Measurements from ENCODE around the gene CACHD1. TPM values are rescaled to one million over a fixed set of nuclear protein-coding genes. Genes with fewer than 3 reads are reported as not detected.
A peak's percentile ranks its signal among the peaks of the same experiment; 100 is the strongest.

CACHD1 gene
- total RNA-seq, 2 experiments from 2014 or later: 0.27 to 0.33 TPM

GRCh38 chr1:64453688-64454087 lies 16.2 kb upstream of the CACHD1 start:
- Mint-ChIP-seq H3K4me1 (ENCODE audit: low read depth) (no peaks in the 10 kb centered on the region), H3K36me3 (no peaks in the 10 kb centered on the region), H3K9me3 (no peaks in the 10 kb centered on the region), H3K4me3 (no peak overlapping the region), H3K27me3 (peaks cover 11% of the 10 kb centered on the region), H3K27ac (no peak overlapping the region)
- ChIA-PET POLR2A (no interaction called here), CTCF (no interaction called here)
- intact Hi-C loops (cut with micrococcal nuclease): no loop called here
- no peak for DNase-seq

- CTCF ChIA-PET: no interaction called here
- intact Hi-C loops (cut with micrococcal nuclease): no loop called here
- Mint-ChIP-seq H3K27me3 (peaks cover 7% of the 10 kb centered on the region), H3K27ac (no peak overlapping the region), H3K4me1 (ENCODE audit: low read depth) (no peaks in the 10 kb centered on the region), H3K36me3 (no peaks in the 10 kb centered on the region), H3K4me3 (no peak overlapping the region), H3K9me3 (no peaks in the 10 kb centered on the region)
- POLR2A ChIA-PET: no interaction called here
- DNase-seq: no peak
Observed at GRCh38 chr1:64458915-64459314, 11.0 kb upstream of the CACHD1 start.

GRCh38 chr1:64459743-64460142 lies 10.2 kb upstream of the CACHD1 start:
- POLR2A ChIA-PET: no interaction called here
- H3K27ac Mint-ChIP-seq: no peak overlapping the region
- H3K36me3 Mint-ChIP-seq: no peaks in the 10 kb centered on the region
- H3K27me3 Mint-ChIP-seq: peaks cover 8% of the 10 kb centered on the region
- H3K4me3 Mint-ChIP-seq: no peak overlapping the region
- no peaks in the 10 kb centered on the region for H3K4me1 Mint-ChIP-seq (ENCODE audit: low read depth)
- intact Hi-C loops (cut with micrococcal nuclease): no loop called here
- DNase-seq: no peak
- CTCF ChIA-PET: no interaction called here
- no peaks in the 10 kb centered on the region for H3K9me3 Mint-ChIP-seq

- H3K27me3 Mint-ChIP-seq: peaks cover 36% of the 10 kb centered on the region
- H3K27ac Mint-ChIP-seq: no peak overlapping the region
- intact Hi-C loops (cut with micrococcal nuclease): loop anchor here (5.0 kb wide), 1 partner anchor 86 kb away; no protein-coding TSS in a partner anchor
Observed at GRCh38 chr1:64466033-64466432, 3.9 kb upstream of the CACHD1 start.

GRCh38 chr1:64469116-64469976 lies 583 bp upstream of the CACHD1 start:
- Mint-ChIP-seq H3K4me1 (ENCODE audit: low read depth) (peaks cover 12% of the 10 kb centered on the region), H3K27me3 (peaks cover 54% of the 10 kb centered on the region)
- CTCF ChIA-PET: no interaction called here

More at GRCh38 chr1:64466033-64466432, 3.9 kb upstream of the CACHD1 start:
- no peak for DNase-seq
- ChIA-PET POLR2A (no interaction called here), CTCF (no interaction called here)
- no peaks in the 10 kb centered on the region for H3K9me3 Mint-ChIP-seq
- H3K36me3 Mint-ChIP-seq: no peaks in the 10 kb centered on the region
- H3K4me3 Mint-ChIP-seq: no peak overlapping the region
- peaks cover 5% of the 10 kb centered on the region for H3K4me1 Mint-ChIP-seq (ENCODE audit: low read depth)

GRCh38 chr1:64470665-64471217 lies 812 bp downstream of the CACHD1 start:
- H3K4me3 Mint-ChIP-seq: peak overlapping the region; percentile 68
- peaks cover 12% of the 10 kb centered on the region for H3K4me1 Mint-ChIP-seq (ENCODE audit: low read depth)
- H3K27me3 Mint-ChIP-seq: peaks cover 49% of the 10 kb centered on the region
- ChIA-PET POLR2A (no interaction called here), CTCF (no interaction called here)
- no peaks in the 10 kb centered on the region for H3K36me3 Mint-ChIP-seq
- intact Hi-C loops (cut with micrococcal nuclease): loop anchor here (5.0 to 10.0 kb wide), 4 partner anchors 37 to 357 kb away; no protein-coding TSS in a partner anchor
- DNase-seq: peak; percentile 15
- H3K27ac Mint-ChIP-seq: no peak overlapping the region
- no peaks in the 10 kb centered on the region for H3K9me3 Mint-ChIP-seq

More at GRCh38 chr1:64469116-64469976, 583 bp upstream of the CACHD1 start:
- H3K36me3 Mint-ChIP-seq: no peaks in the 10 kb centered on the region
- peak; percentile 8 for DNase-seq
- H3K27ac Mint-ChIP-seq: no peak overlapping the region
- H3K9me3 Mint-ChIP-seq: no peaks in the 10 kb centered on the region
- POLR2A ChIA-PET: no interaction called here
- H3K4me3 Mint-ChIP-seq: peak overlapping the region; percentile 36
- intact Hi-C loops (cut with micrococcal nuclease): loop anchor here (5.0 kb wide), 1 partner anchor 83 kb away; no protein-coding TSS in a partner anchor

- ChIA-PET CTCF (no interaction called here), POLR2A (no interaction called here)
- peak; percentile 13 for DNase-seq
- H3K4me1 Mint-ChIP-seq (ENCODE audit: low read depth): peaks cover 12% of the 10 kb centered on the region
- no peaks in the 10 kb centered on the region for H3K9me3 Mint-ChIP-seq
- H3K4me3 Mint-ChIP-seq: peak overlapping the region; percentile 68
- peaks cover 49% of the 10 kb centered on the region for H3K27me3 Mint-ChIP-seq
- no peak overlapping the region for H3K27ac Mint-ChIP-seq
- H3K36me3 Mint-ChIP-seq: no peaks in the 10 kb centered on the region
- intact Hi-C loops (cut with micrococcal nuclease): loop anchor here (5.0 to 10.0 kb wide), 4 partner anchors 36 to 356 kb away; no protein-coding TSS in a partner anchor
Observed at GRCh38 chr1:64471218-64472039, 1.5 kb downstream of the CACHD1 start.

- Mint-ChIP-seq H3K4me1 (ENCODE audit: low read depth) (peaks cover 12% of the 10 kb centered on the region), H3K36me3 (no peaks in the 10 kb centered on the region), H3K27me3 (peaks cover 46% of the 10 kb centered on the region), H3K4me3 (no peak overlapping the region), H3K27ac (no peak overlapping the region), H3K9me3 (no peaks in the 10 kb centered on the region)
- ChIA-PET POLR2A (no interaction called here), CTCF (no interaction called here)
- no peak for DNase-seq
- intact Hi-C loops (cut with micrococcal nuclease): loop anchor here (5.0 to 10.0 kb wide), 4 partner anchors 35 to 355 kb away; no protein-coding TSS in a partner anchor
Observed at GRCh38 chr1:64472040-64472376, 2.1 kb downstream of the CACHD1 start.

GRCh38 chr1:64472805-64473204 lies 2.9 kb downstream of the CACHD1 start:
- no peaks in the 10 kb centered on the region for H3K36me3 Mint-ChIP-seq
- POLR2A ChIA-PET: no interaction called here
- intact Hi-C loops (cut with micrococcal nuclease): loop anchor here (5.0 to 10.0 kb wide), 4 partner anchors 34 to 354 kb away; no protein-coding TSS in a partner anchor
- H3K4me3 Mint-ChIP-seq: no peak overlapping the region
- peaks cover 41% of the 10 kb centered on the region for H3K27me3 Mint-ChIP-seq
- no peak overlapping the region for H3K27ac Mint-ChIP-seq
- CTCF ChIA-PET: no interaction called here
- H3K4me1 Mint-ChIP-seq (ENCODE audit: low read depth): peaks cover 12% of the 10 kb centered on the region
- DNase-seq: no peak
- H3K9me3 Mint-ChIP-seq: no peaks in the 10 kb centered on the region

GRCh38 chr1:64473367-64473766 lies 3.4 kb downstream of the CACHD1 start:
- Mint-ChIP-seq H3K27me3 (peaks cover 37% of the 10 kb centered on the region), H3K4me1 (ENCODE audit: low read depth) (peaks cover 12% of the 10 kb centered on the region), H3K4me3 (no peak overlapping the region), H3K36me3 (no peaks in the 10 kb centered on the region), H3K27ac (no peak overlapping the region), H3K9me3 (no peaks in the 10 kb centered on the region)
- ChIA-PET POLR2A (no interaction called here), CTCF (no interaction called here)
- intact Hi-C loops (cut with micrococcal nuclease): loop anchor here (5.0 to 10.0 kb wide), 4 partner anchors 34 to 354 kb away; no protein-coding TSS in a partner anchor
- DNase-seq: no peak

GRCh38 chr1:64474133-64474532 lies 4.2 kb downstream of the CACHD1 start:
- H3K9me3 Mint-ChIP-seq: no peaks in the 10 kb centered on the region
- peaks cover 12% of the 10 kb centered on the region for H3K4me1 Mint-ChIP-seq (ENCODE audit: low read depth)
- DNase-seq: no peak
- intact Hi-C loops (cut with micrococcal nuclease): loop anchor here (5.0 to 10.0 kb wide), 4 partner anchors 33 to 353 kb away; no protein-coding TSS in a partner anchor
- H3K27ac Mint-ChIP-seq: no peak overlapping the region
- ChIA-PET POLR2A (no interaction called here), CTCF (no interaction called here)
- peaks cover 30% of the 10 kb centered on the region for H3K27me3 Mint-ChIP-seq
- H3K36me3 Mint-ChIP-seq: no peaks in the 10 kb centered on the region
- no peak overlapping the region for H3K4me3 Mint-ChIP-seq
